Esophagus muscularis mucosa (tissue), 4 donors: ENCODE measurements around the gene CDC42EP3.

Experiments used
- EP300 ChIP-seq: sonication (generic); formaldehyde crosslinking; IDR thresholded peaks from one replicate; pipeline ENCODE4 v1.6.1; 2017; ENCODE audit warnings: antibody characterized with exemption
- POLR2A ChIP-seq: fragments of 450-650 bp; IDR thresholded peaks from one replicate; pipeline ENCODE4 v1.6.1; 2017; ENCODE audit warnings: antibody characterized with exemption, moderate library complexity, mild to moderate bottlenecking, low read depth
- POLR2AphosphoS5 ChIP-seq, 2 donors: sonication (generic); formaldehyde crosslinking; IDR thresholded peaks; one replicate each; pipeline ENCODE4 v1.6.1; 2017; ENCODE audit warnings: antibody characterized with exemption in 2 of 2
- TF ChIP-seq, protein P1 (sequence below), 3 experiments: fragments of 200-600 bp in 2 of 3; fragments of 450-650 bp in 1 of 3; sonication (generic) in 2 of 3; IDR thresholded peaks; one replicate each; pipeline ENCODE4 v1.5.1; 2017 to 2019; ENCODE audit warnings: antibody characterized with exemption in 3 of 3, mild to moderate bottlenecking in 2 of 3, moderate library complexity in 1 of 3

DNA sequence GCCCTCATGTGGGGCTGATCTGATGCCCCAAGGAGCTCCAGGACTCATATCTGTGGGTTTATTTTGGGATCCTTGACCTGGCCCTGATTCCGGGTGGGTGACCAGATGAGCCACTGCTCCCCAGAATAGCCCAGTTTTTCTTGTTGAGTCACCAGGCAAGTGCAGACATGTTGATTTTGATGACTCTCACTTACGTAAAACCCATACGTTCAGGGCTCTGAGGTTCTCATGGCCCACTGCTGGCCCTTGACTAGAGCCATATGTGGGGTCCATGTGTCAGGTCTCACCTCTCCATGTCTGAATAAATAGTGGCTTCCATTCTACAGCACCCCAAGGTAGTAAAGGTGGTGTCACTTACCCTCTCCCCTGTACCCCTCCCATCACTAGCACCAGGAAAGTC, 41.9 kb downstream of the CDC42EP3 start:
- TF ChIP-seq, protein P1, sequence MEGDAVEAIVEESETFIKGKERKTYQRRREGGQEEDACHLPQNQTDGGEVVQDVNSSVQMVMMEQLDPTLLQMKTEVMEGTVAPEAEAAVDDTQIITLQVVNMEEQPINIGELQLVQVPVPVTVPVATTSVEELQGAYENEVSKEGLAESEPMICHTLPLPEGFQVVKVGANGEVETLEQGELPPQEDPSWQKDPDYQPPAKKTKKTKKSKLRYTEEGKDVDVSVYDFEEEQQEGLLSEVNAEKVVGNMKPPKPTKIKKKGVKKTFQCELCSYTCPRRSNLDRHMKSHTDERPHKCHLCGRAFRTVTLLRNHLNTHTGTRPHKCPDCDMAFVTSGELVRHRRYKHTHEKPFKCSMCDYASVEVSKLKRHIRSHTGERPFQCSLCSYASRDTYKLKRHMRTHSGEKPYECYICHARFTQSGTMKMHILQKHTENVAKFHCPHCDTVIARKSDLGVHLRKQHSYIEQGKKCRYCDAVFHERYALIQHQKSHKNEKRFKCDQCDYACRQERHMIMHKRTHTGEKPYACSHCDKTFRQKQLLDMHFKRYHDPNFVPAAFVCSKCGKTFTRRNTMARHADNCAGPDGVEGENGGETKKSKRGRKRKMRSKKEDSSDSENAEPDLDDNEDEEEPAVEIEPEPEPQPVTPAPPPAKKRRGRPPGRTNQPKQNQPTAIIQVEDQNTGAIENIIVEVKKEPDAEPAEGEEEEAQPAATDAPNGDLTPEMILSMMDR (IDR thresholded peaks at IDR 0.05), result no peak
- TF ChIP-seq POLR2A (no peak), POLR2AphosphoS5 (IDR thresholded peaks at IDR 0.05) (no peak), EP300 (no peak)
